Motor neuron (in vitro differentiated cells): ENCODE results near the gene FRMD4A. TPM values are rescaled to one million over a fixed set of nuclear protein-coding genes. Genes with fewer than 3 reads are reported as not detected.
"Not testable (repeated sequence)": the region's sequence is repeated elsewhere in the genome, so short reads cannot be mapped to it uniquely, and the experiment has no call there.

Source experiments
- ATAC-seq, 8 experiments: fragments of 200-7000 bp; cut with Tn5 transposase; replicated peaks in 6 of 8; 2 replicates each; pipeline ENCODE4 v1.8.0; 2021; ENCODE audit warnings: mild to moderate bottlenecking in 8 of 8, moderate library complexity in 8 of 8
- H3K27ac ChIP-seq, 2 donors: fragments of 250-450 bp; sonication (Bioruptor Pico); 2 replicates each; pipeline ENCODE4 v1.9.0; 2021; ENCODE audit warnings: antibody characterized with exemption in 2 of 2, mild to moderate bottlenecking in 2 of 2, moderate library complexity in 1 of 2
- H3K4me1 ChIP-seq, 2 donors: fragments of 250-450 bp; sonication (Bioruptor Pico); replicated peaks in 1 of 2; 2 replicates each; pipeline ENCODE4 v1.6.1; 2021; ENCODE audit warnings: antibody characterized with exemption in 2 of 2, mild to moderate bottlenecking in 2 of 2, moderate library complexity in 1 of 2
- H3K4me3 ChIP-seq, 5 donors: fragments of 250-450 bp; sonication (Bioruptor Pico); 2 replicates each; pipeline ENCODE4 v1.9.0; 2021; ENCODE audit warnings: antibody characterized with exemption in 5 of 5, mild to moderate bottlenecking in 5 of 5, moderate library complexity in 4 of 5
- WGBS, 10 experiments: fragments of 450-650 bp; shearing (Covaris generic); methylation state at CpG; one replicate each; pipeline ENCODE4 v1.0.0; 2022; 5-methylcytosine and 5-hydroxymethylcytosine counted together
- in situ Hi-C, 9 experiments: fragments of 400-800 bp; cut with MboI; loops; one replicate each; pipeline ENCODE4 v1.15.0; 2021; ENCODE audit warnings: low sequenced_read_pairs in 9 of 9, low pct_unique_long_range_greater_than_20kb in 2 of 9; ENCODE audit not compliant: unreplicated experiment in 9 of 9
- total RNA-seq, 8 experiments: library from RNA; unstranded; fragments of 300-600 nt; gene quantifications; 2 replicates each; pipeline versions ENCODE4 v1.2.3 to v1.2.4, GENCODE V29; 2022

The FRMD4A gene
- total RNA-seq, 8 experiments from 2014 or later, result 18.6 to 87.3 (median 44.5) TPM

- in situ Hi-C loops, result no loop called here
- Histone ChIP-seq H3K4me3 (no peak overlapping the region), H3K27ac (no peak overlapping the region), H3K4me1 (peaks cover 0 to 5% of the 10 kb centered on the region in 2 donors)
- no peak for ATAC-seq
- WGBS, 10 experiments, result 8 to 100% (median 64%) methylated on average over 1 to 3 of the region's 3 CpGs
These were observed 193.3 kb downstream of the FRMD4A start for GRCh38 chr10:14137391-14137790.

- ATAC-seq, H3K4me3 ChIP-seq, H3K27ac ChIP-seq, H3K4me1 ChIP-seq, in situ Hi-C loops: not testable (repeated sequence)
- 0 to 66% (median 45%) methylated on average over 1 to 2 of the region's 2 CpGs; no CpG with 5 or more reads in 2 of the 10 experiments for WGBS, 10 experiments
These were observed 195.5 kb downstream of the FRMD4A start for GRCh38 chr10:14135196-14135595.

DNA sequence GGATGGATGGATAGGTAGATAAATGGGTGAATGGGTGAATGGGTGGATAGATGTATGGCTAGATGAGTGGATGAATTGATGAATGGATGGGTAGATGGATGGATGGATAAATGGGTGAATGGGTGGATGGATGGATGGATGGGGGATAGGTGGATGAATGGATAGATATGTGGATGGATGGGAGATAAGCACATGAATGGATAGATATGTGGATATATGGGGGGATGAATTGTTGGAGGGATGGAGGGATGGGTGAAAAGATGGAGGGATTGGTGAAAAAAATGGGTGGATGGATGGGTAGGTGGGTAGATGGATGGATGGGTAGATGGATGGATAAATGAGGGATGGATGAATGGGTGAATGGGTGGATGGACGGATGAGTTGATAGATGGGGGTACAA, 196.4 kb downstream of the FRMD4A start:
- Histone ChIP-seq H3K4me1 (peaks cover 3 to 10% of the 10 kb centered on the region in 2 donors), H3K27ac (no peak overlapping the region), H3K4me3 (no peak overlapping the region)
- no peak for ATAC-seq
- WGBS, 10 experiments, result 0 to 90% (median 43%) methylated on average over 1 of the region's 1 CpG; no CpG with 5 or more reads in 4 of the 10 experiments
- in situ Hi-C loops, result no loop called here

- 20 to 100% (median 86%) methylated on average over 1 to 11 of the region's 14 CpGs; no CpG with 5 or more reads in 2 of the 10 experiments for WGBS, 10 experiments
- in situ Hi-C loops, result no loop called here
- peak in 1 of 8 experiments; percentile 58 for ATAC-seq
- Histone ChIP-seq H3K4me3 (no peak overlapping the region), H3K27ac (no peak overlapping the region), H3K4me1 (peaks cover 3 to 17% of the 10 kb centered on the region in 2 donors)
These were observed 199.3 kb downstream of the FRMD4A start for GRCh38 chr10:14131261-14131960.

GRCh38 chr10:14129770-14130169, 201.0 kb downstream of the FRMD4A start:
- Histone ChIP-seq H3K27ac (no peak overlapping the region), H3K4me1 (peaks cover 7 to 17% of the 10 kb centered on the region in 2 donors), H3K4me3 (no peak overlapping the region)
- 50 to 100% (median 100%) methylated on average over 1 to 4 of the region's 4 CpGs; no CpG with 5 or more reads in 4 of the 10 experiments for WGBS, 10 experiments
- in situ Hi-C loops, result no loop called here
- ATAC-seq, result no peak

- Histone ChIP-seq H3K27ac (no peak overlapping the region), H3K4me3 (no peak overlapping the region), H3K4me1 (peaks cover 7 to 18% of the 10 kb centered on the region in 2 donors)
- ATAC-seq, result no peak
- in situ Hi-C loops, result no loop called here
- 20 to 100% (median 86%) methylated on average over 1 to 8 of the region's 8 CpGs for WGBS, 10 experiments
These were observed 202.2 kb downstream of the FRMD4A start for GRCh38 chr10:14128519-14128918.

- Histone ChIP-seq H3K4me3 (no peak overlapping the region), H3K27ac (no peak overlapping the region), H3K4me1 (peaks cover 7 to 18% of the 10 kb centered on the region in 2 donors)
- ATAC-seq, result peak in 1 of 8 experiments; percentile 63
- WGBS, 10 experiments, result 13 to 89% (median 80%) methylated on average over 1 to 5 of the region's 6 CpGs; no CpG with 5 or more reads in 2 of the 10 experiments
- in situ Hi-C loops, result no loop called here
These were observed 203.9 kb downstream of the FRMD4A start for GRCh38 chr10:14126697-14127440.

GRCh38 chr10:14125564-14125963, 205.2 kb downstream of the FRMD4A start:
- H3K27ac ChIP-seq, result no peak overlapping the region
- WGBS, 10 experiments, result 83 to 100% (median 97%) methylated on average over 2 to 6 of the region's 6 CpGs; no CpG with 5 or more reads in 3 of the 10 experiments
- in situ Hi-C loops, result no loop called here
- ATAC-seq, result no peak
- no peak overlapping the region for H3K4me3 ChIP-seq
- peaks cover 7 to 18% of the 10 kb centered on the region in 2 donors for H3K4me1 ChIP-seq

DNA sequence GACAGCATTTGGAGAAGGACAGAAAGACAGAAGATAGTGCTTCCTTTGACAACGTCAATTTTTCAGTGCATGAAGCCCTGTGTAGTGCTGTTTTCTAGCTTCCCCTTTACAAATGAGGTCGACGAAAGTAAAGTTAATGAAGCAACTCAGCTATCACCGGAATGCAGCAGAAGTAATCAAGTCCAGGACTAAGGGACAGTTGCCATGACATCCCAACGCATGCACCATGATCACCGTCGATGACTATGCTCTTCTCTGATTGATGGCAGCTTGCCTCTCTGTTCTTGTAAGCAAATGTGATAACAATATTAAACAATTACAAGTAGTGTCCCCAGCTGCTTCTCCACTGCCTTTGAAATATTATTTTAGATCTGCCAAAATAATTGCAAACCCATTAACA, 205.8 kb downstream of the FRMD4A start:
- no peak overlapping the region for H3K4me3 ChIP-seq
- in situ Hi-C loops, result no loop called here
- peaks cover 7 to 18% of the 10 kb centered on the region in 2 donors for H3K4me1 ChIP-seq
- H3K27ac ChIP-seq, result no peak overlapping the region
- 20 to 89% (median 65%) methylated on average over 1 to 7 of the region's 7 CpGs; no CpG with 5 or more reads in 2 of the 10 experiments for WGBS, 10 experiments
- ATAC-seq, result peak in 4 of 8 experiments; percentile 24 to 86 (median 44)

DNA sequence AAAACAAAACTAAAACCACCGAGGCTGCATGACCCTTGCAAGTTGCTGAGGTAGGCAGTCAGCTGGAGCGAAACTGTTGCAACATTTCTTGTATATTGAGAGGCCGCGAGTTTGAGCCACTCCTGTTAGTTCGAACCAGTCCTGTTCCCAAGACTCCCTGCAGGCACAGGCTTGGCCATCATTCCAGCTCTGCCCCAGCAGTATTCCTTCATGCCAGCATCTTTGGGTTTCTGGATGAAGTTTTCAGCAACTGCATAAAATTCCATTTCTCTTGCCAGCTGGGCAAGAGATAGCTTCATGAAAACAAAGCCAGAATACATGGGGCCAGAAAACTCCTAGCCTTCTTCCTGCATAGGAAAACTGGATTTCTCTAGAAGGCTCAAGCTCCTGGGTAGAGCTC, 207.6 kb downstream of the FRMD4A start:
- in situ Hi-C loops, result no loop called here

DNA sequence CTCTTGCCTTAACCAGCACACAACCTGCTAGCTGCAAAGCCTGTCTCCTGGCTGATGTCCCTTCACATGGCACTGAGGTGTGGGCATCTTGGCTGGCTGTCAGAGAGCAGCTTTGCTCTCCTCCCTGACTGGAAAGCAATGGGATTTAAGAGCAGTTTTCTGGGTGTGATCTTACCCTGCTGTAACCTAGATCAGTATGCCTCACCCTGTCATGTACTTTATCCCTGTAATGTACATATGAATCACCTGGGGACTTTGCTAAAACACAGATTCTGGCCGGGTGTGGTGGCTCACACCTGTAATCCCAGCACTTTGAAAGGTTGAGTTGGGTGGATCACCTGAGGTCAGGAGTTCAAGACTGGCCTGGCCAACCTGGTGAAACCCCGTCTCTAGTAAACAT, 209.9 kb downstream of the FRMD4A start:
- Histone ChIP-seq H3K27ac (no peak overlapping the region), H3K4me1 (peaks cover 6 to 7% of the 10 kb centered on the region in 2 donors), H3K4me3 (no peak overlapping the region)
- in situ Hi-C loops, result no loop called here
- no peak for ATAC-seq
- WGBS, 10 experiments, result 7 to 92% (median 83%) methylated on average over 1 to 2 of the region's 2 CpGs; no CpG with 5 or more reads in 4 of the 10 experiments

More for the DNA sequence above, 207.6 kb downstream of the FRMD4A start:
- WGBS, 10 experiments, result 39 to 100% (median 79%) methylated on average over 1 to 5 of the region's 5 CpGs
- Histone ChIP-seq H3K4me1 (peaks cover 4 to 6% of the 10 kb centered on the region in 2 donors), H3K4me3 (no peak overlapping the region), H3K27ac (no peak overlapping the region)
- no peak for ATAC-seq

- no peak for ATAC-seq
- no peak overlapping the region for H3K4me3 ChIP-seq
- WGBS, 10 experiments, result 60 to 100% (median 80%) methylated on average over 1 of the region's 4 CpGs; no CpG with 5 or more reads in 5 of the 10 experiments
- in situ Hi-C loops, result no loop called here
- H3K4me1 ChIP-seq, result peaks cover 0 to 3% of the 10 kb centered on the region in 2 donors
- no peak overlapping the region for H3K27ac ChIP-seq
These were observed 211.8 kb downstream of the FRMD4A start for GRCh38 chr10:14118953-14119352.

DNA sequence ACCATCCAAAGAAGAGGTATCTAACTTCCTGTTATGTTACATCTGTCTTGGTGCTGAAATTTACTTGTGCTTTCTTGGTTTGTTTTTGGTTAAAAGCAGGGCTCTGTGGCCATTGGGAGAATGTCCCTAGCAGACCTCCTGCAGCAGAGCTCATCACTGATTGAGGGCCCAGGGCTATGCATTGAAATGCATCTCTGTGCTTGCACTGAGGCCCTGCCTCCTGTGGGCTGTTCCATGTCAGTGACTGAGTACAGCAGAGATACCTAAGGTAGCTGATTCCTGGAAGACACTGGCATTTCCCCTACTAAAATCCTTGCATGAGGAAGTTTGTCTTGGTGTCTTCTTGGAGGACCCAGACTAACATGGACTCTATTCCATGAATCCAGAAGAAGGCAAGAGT, 213.9 kb downstream of the FRMD4A start:
- in situ Hi-C loops, result no loop called here
- ATAC-seq, result no peak
- H3K4me3 ChIP-seq, result no peak overlapping the region
- H3K27ac ChIP-seq, result no peak overlapping the region
- H3K4me1 ChIP-seq, result peaks cover 8 to 12% of the 10 kb centered on the region in 2 donors
